Prostate gland (tissue), 2 donors: ENCODE measurements around the gene ITGB8. TPM values are rescaled to one million over a fixed set of nuclear protein-coding genes. Genes with fewer than 3 reads are reported as not detected.
A peak's percentile ranks its signal among the peaks of the same experiment; 100 is the strongest.

Experiments
- DNase-seq: peaks from one replicate; pipeline ENCODE4 v3.0.0-alpha.2; 2019; ENCODE audit warnings: low spot score
- H3K27ac ChIP-seq, 2 donors: fragments of 200-600 bp; sonication (generic); 2 replicates each; pipeline ENCODE4 v1.5.1; 2017 to 2019
- H3K27me3 ChIP-seq: fragments of 200-600 bp; sonication (generic); replicated peaks from 2 replicates; pipeline ENCODE4 v1.5.1; 2019; ENCODE audit not compliant: insufficient read depth
- H3K36me3 ChIP-seq, 2 donors: fragments of 200-600 bp; sonication (generic); 1 replicate in 1 of 2; 2 replicates in 1 of 2; pipeline versions ENCODE4 v1.5.1 to v1.8.1; 2017 to 2019
- H3K4me1 ChIP-seq: fragments of 200-600 bp; sonication (generic); replicated peaks from 2 replicates; pipeline ENCODE4 v1.5.1; 2019
- H3K4me3 ChIP-seq, 2 donors: fragments of 200-600 bp; sonication (generic); 2 replicates each; pipeline ENCODE4 v1.5.1; 2017 to 2019
- H3K9me3 ChIP-seq: fragments of 200-600 bp; sonication (generic); 2 replicates; pipeline ENCODE4 v1.5.1; 2017
- POLR2A ChIP-seq: fragments of 450-650 bp; IDR thresholded peaks from one replicate; pipeline ENCODE4 v1.6.1; 2016; ENCODE audit warnings: antibody characterized with exemption, mild to moderate bottlenecking
- POLR2AphosphoS5 ChIP-seq: sonication (generic); formaldehyde crosslinking; IDR thresholded peaks from one replicate; pipeline ENCODE4 v1.6.1; 2017; ENCODE audit warnings: antibody characterized with exemption
- whole genome bisulfite sequencing: methylation state at CpG from one replicate; pipeline ENCODE4 v1.1.5; 2018; 5-methylcytosine and 5-hydroxymethylcytosine counted together
- intact Hi-C: fragments of 100-400 bp; cut with DNase I; formaldehyde crosslinking; loops from one replicate; pipeline ENCODE4 v1.14.2; 2022
- total RNA-seq, 2 donors: library from RNA; depleted of rRNA; stranded (reverse); fragments of >200 nt; gene quantifications; one replicate each; pipeline ENCODE4 v1.1.0, GENCODE V29; 2016
- TF ChIP-seq, protein P1 (sequence below), 4 experiments: fragments of 200-600 bp in 2 of 4; fragments of 450-650 bp in 2 of 4; sonication (generic) in 2 of 4; IDR thresholded peaks; 1 replicate in 3 of 4; 2 replicates in 1 of 4; pipeline ENCODE4 v1.5.1; 2016 to 2019; ENCODE audit warnings: antibody characterized with exemption in 4 of 4, mild to moderate bottlenecking in 2 of 4, moderate library complexity in 2 of 4

Gene ITGB8
- total RNA-seq, 2 donors from 2014 or later: 50.3 to 99.5 TPM

DNA sequence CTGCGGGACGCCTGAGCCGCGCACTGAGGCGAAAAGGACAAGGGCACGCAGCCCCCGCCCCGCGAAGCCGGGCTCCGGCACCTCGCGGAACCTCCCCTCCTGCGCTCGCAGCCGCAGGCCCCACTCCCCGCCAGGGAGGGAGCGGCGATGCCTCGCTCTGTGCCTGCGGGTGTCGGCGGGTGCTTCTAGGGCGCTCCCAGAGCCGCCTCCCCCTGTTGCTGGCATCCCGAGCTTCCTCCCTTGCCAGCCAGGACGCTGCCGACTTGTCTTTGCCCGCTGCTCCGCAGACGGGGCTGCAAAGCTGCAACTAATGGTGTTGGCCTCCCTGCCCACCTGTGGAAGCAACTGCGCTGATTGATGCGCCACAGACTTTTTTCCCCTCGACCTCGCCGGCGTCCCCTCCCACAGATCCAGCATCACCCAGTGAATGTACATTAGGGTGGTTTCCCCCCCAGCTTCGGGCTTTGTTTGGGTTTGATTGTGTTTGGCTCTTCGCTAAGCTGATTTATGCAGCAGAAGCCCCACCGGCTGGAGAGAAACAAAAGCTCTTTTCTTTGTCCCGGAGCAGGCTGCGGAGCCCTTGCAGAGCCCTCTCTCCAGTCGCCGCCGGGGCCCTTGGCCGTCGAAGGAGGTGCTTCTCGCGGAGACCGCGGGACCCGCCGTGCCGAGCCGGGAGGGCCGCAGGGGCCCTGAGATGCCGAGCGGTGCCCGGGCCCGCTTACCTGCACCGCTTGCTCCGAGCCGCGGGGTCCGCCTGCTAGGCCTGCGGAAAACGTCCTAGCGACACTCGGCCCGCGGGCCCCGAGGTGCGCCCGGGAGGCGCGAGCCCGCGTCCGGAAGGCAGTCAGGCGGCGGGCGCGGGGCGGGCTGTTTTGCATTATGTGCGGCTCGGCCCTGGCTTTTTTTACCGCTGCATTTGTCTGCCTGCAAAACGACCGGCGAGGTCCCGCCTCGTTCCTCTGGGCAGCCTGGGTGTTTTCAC is 519 bp downstream of the ITGB8 start:
- Histone ChIP-seq H3K4me3 (peak overlapping the region; percentile 59 to 72), H3K36me3 (no peaks in the 10 kb centered on the region), H3K9me3 (no peaks in the 10 kb centered on the region), H3K27me3 (no peaks in the 10 kb centered on the region), H3K27ac (peak overlapping the region; percentile 86 to 88), H3K4me1 (no peaks in the 10 kb centered on the region)
- DNase-seq: peak; percentile 63
- under 1% methylated on average over 67 of the region's 92 CpGs for WGBS
- TF ChIP-seq POLR2A (peak; percentile 13), POLR2AphosphoS5 (no peak)
- TF ChIP-seq, protein P1, sequence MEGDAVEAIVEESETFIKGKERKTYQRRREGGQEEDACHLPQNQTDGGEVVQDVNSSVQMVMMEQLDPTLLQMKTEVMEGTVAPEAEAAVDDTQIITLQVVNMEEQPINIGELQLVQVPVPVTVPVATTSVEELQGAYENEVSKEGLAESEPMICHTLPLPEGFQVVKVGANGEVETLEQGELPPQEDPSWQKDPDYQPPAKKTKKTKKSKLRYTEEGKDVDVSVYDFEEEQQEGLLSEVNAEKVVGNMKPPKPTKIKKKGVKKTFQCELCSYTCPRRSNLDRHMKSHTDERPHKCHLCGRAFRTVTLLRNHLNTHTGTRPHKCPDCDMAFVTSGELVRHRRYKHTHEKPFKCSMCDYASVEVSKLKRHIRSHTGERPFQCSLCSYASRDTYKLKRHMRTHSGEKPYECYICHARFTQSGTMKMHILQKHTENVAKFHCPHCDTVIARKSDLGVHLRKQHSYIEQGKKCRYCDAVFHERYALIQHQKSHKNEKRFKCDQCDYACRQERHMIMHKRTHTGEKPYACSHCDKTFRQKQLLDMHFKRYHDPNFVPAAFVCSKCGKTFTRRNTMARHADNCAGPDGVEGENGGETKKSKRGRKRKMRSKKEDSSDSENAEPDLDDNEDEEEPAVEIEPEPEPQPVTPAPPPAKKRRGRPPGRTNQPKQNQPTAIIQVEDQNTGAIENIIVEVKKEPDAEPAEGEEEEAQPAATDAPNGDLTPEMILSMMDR (IDR thresholded peaks at IDR 0.05): peak in 2 of 4 experiments; percentile 18 to 48
- intact Hi-C loops: loop anchor here (2.0 to 10.0 kb wide), 3 partner anchors 74 to 268 kb away; no protein-coding TSS in a partner anchor

GRCh38 chr7:20331910-20332813 is 1.5 kb downstream of the ITGB8 start:
- intact Hi-C loops: loop anchor here (2.0 to 10.0 kb wide), 3 partner anchors 73 to 267 kb away; no protein-coding TSS in a partner anchor
- DNase-seq: no peak

GRCh38 chr7:20338285-20338684 is 7.6 kb downstream of the ITGB8 start:
- 95% methylated on average over 6 of the region's 6 CpGs for WGBS
- TF ChIP-seq POLR2A: no peak
- no peak for TF ChIP-seq POLR2AphosphoS5
- TF ChIP-seq, protein P1 (IDR thresholded peaks at IDR 0.05): no peak
- H3K27ac ChIP-seq: no peak overlapping the region
- H3K36me3 ChIP-seq: no peaks in the 10 kb centered on the region
- intact Hi-C loops: loop anchor here (10.0 kb wide), 2 partner anchors 67 to 107 kb away; no protein-coding TSS in a partner anchor
- H3K9me3 ChIP-seq: no peaks in the 10 kb centered on the region
- no peaks in the 10 kb centered on the region for H3K27me3 ChIP-seq
- H3K4me3 ChIP-seq: no peak overlapping the region
- DNase-seq: no peak
- H3K4me1 ChIP-seq: no peaks in the 10 kb centered on the region

More at GRCh38 chr7:20331910-20332813, 1.5 kb downstream of the ITGB8 start:
- H3K4me3 ChIP-seq: peak overlapping the region; percentile 59 to 72
- no peaks in the 10 kb centered on the region for H3K36me3 ChIP-seq
- TF ChIP-seq POLR2AphosphoS5 (no peak), POLR2A (no peak)
- TF ChIP-seq, protein P1 (IDR thresholded peaks at IDR 0.05): no peak
- no peaks in the 10 kb centered on the region for H3K27me3 ChIP-seq
- WGBS: 14% methylated on average over 13 of the region's 13 CpGs
- peak overlapping the region; percentile 86 to 88 for H3K27ac ChIP-seq
- H3K4me1 ChIP-seq: no peaks in the 10 kb centered on the region
- H3K9me3 ChIP-seq: no peaks in the 10 kb centered on the region

DNA sequence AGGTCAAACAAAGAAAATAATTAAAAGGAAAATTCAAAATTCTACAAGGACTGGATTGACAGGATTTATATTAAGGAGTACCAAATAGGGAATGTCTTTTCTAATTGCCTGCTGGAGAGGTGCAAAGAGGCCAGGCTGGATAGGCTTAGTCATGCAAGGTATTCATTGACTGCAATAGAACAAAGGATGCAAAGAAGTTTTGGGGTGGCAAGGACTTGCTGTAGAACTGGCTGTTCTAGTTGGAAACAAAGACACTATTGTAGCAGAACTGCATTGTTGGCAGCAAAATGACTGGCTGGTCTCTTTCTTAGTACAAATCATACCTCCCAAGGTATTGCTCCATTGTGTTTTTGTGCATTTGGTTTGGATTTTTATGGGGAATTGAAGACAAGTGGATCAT is 10.1 kb downstream of the ITGB8 start:
- H3K4me1 ChIP-seq: no peaks in the 10 kb centered on the region
- DNase-seq: peak; percentile 91
- no peak overlapping the region for H3K4me3 ChIP-seq
- no peaks in the 10 kb centered on the region for H3K9me3 ChIP-seq
- TF ChIP-seq POLR2A (no peak), POLR2AphosphoS5 (peak; percentile 93)
- no peaks in the 10 kb centered on the region for H3K36me3 ChIP-seq
- H3K27ac ChIP-seq: peak overlapping the region; percentile 55 to 73
- H3K27me3 ChIP-seq: no peaks in the 10 kb centered on the region
- intact Hi-C loops: no loop called here

DNA sequence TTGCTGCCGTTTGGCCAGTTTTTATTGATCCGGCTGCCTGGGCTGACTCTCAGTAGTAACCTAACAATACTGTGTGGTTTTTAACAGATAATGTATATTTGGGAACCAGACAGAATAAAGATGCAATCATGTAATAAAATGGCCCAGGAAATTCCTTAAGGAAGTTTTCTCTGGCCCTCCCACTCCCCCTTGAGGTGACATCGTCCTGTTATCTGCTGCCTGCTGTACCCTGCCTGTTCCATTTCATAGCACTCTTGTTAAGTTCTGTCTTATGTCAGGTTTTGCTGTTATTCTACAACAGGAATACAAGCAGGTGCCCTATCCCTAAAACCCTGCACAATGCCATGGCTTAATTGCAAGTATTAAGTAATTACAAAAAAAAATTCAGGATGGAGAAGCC is 12.5 kb downstream of the ITGB8 start:
- WGBS: 31% methylated on average over 3 of the region's 3 CpGs

More for the DNA sequence above, 12.5 kb downstream of the ITGB8 start:
- Histone ChIP-seq H3K36me3 (no peaks in the 10 kb centered on the region), H3K27me3 (no peaks in the 10 kb centered on the region), H3K4me1 (no peaks in the 10 kb centered on the region), H3K9me3 (no peaks in the 10 kb centered on the region), H3K4me3 (no peak overlapping the region), H3K27ac (no peak overlapping the region)
- DNase-seq: no peak
- intact Hi-C loops: no loop called here
- TF ChIP-seq, protein P1 (IDR thresholded peaks at IDR 0.05): peak in 1 of 4 experiments; percentile 34
- TF ChIP-seq POLR2AphosphoS5: no peak
